Esophagus muscularis mucosa (tissue), 4 donors: ENCODE measurements around the gene SPEM2. TPM values are rescaled to one million over a fixed set of nuclear protein-coding genes. Genes with fewer than 3 reads are reported as not detected.

Experiments
- DNase-seq: peaks from one replicate; pipeline ENCODE4 v3.0.0-alpha.2; 2017; ENCODE audit errors: extremely low spot score
- H3K27ac ChIP-seq, 4 donors: fragments of 200-600 bp; sonication (generic); replicated peaks in 1 of 4; 1 replicate in 3 of 4; 2 replicates in 1 of 4; pipeline ENCODE4 v1.5.1; 2016 to 2019; ENCODE audit warnings: mild to moderate bottlenecking in 1 of 4
- H3K27me3 ChIP-seq, 4 donors: fragments of 200-600 bp; sonication (generic); one replicate each; pipeline versions ENCODE4 v1.5.1 to v1.6.0; 2016 to 2019
- H3K36me3 ChIP-seq, 4 donors: fragments of 200-600 bp; sonication (generic); one replicate each; pipeline ENCODE4 v1.5.1; 2016 to 2019
- H3K4me1 ChIP-seq, 4 donors: fragments of 200-600 bp; sonication (generic); one replicate each; pipeline ENCODE4 v1.5.1; 2016 to 2019
- H3K4me3 ChIP-seq, 4 donors: fragments of 200-600 bp; sonication (generic); 1 replicate in 2 of 4; 2 replicates in 2 of 4; pipeline ENCODE4 v1.5.1; 2016 to 2019; ENCODE audit warnings: mild to moderate bottlenecking in 4 of 4, moderate library complexity in 1 of 4
- H3K9me3 ChIP-seq, 4 donors: fragments of 200-600 bp; sonication (generic); 1 replicate in 3 of 4; 2 replicates in 1 of 4; pipeline ENCODE4 v1.5.1; 2016 to 2019
- EP300 ChIP-seq: sonication (generic); formaldehyde crosslinking; IDR thresholded peaks from one replicate; pipeline ENCODE4 v1.6.1; 2017; ENCODE audit warnings: antibody characterized with exemption
- POLR2A ChIP-seq: fragments of 450-650 bp; IDR thresholded peaks from one replicate; pipeline ENCODE4 v1.6.1; 2017; ENCODE audit warnings: antibody characterized with exemption, moderate library complexity, mild to moderate bottlenecking, low read depth
- POLR2AphosphoS5 ChIP-seq, 2 donors: sonication (generic); formaldehyde crosslinking; IDR thresholded peaks; one replicate each; pipeline ENCODE4 v1.6.1; 2017; ENCODE audit warnings: antibody characterized with exemption in 2 of 2
- WGBS: methylation state at CpG from one replicate; pipeline ENCODE4 v1.1.5; 2018; 5-methylcytosine and 5-hydroxymethylcytosine counted together
- intact Hi-C: fragments of 100-400 bp; cut with DNase I; formaldehyde crosslinking; loops from one replicate; pipeline ENCODE4 v1.15.1; 2023
- total RNA-seq, 4 donors: library from RNA; depleted of rRNA; stranded (reverse); fragments of >200 nt; gene quantifications; one replicate each; pipeline versions ENCODE4 v1.1.0 to v1.2.1, GENCODE V29; 2016
- TF ChIP-seq, protein P1 (sequence below), 3 experiments: fragments of 200-600 bp in 2 of 3; fragments of 450-650 bp in 1 of 3; sonication (generic) in 2 of 3; IDR thresholded peaks; one replicate each; pipeline ENCODE4 v1.5.1; 2017 to 2019; ENCODE audit warnings: antibody characterized with exemption in 3 of 3, mild to moderate bottlenecking in 2 of 3, moderate library complexity in 1 of 3

SPEM2 gene
- total RNA-seq, 4 donors from 2014 or later: not detected

DNA sequence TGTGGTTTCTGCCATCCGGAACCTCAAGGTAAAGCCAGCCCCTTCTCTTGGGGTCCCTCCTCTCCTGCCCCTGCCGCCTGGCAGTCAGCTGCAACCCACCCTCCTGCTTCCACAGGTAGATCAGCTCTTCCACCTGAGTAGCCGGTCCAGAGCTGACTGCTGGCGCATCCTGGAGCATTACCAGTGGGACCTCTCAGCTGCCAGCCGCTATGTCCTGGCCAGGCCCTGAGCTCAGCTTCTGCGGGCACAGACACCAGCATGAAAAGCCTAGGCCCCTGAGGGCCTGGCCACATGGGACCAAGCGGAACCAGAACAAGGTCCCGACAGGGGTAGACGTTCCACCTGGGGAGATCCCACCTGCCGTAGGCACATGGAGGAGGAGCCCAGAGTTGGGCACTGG, 36.6 kb upstream of the SPEM2 start:
- intact Hi-C loops: no loop called here
- Histone ChIP-seq H3K36me3 (peaks cover 16 to 69% (median 51%) of the 10 kb centered on the region in 4 donors), H3K27me3 (no peaks in the 10 kb centered on the region), H3K4me1 (peaks cover 15 to 27% (median 21%) of the 10 kb centered on the region in 4 donors), H3K9me3 (no peaks in the 10 kb centered on the region), H3K27ac (no peak overlapping the region), H3K4me3 (no peak overlapping the region)
- DNase-seq: no peak
- no peak for TF ChIP-seq POLR2A
- TF ChIP-seq POLR2AphosphoS5 (IDR thresholded peaks at IDR 0.05): no peak
- no peak for TF ChIP-seq EP300
- TF ChIP-seq, protein P1, sequence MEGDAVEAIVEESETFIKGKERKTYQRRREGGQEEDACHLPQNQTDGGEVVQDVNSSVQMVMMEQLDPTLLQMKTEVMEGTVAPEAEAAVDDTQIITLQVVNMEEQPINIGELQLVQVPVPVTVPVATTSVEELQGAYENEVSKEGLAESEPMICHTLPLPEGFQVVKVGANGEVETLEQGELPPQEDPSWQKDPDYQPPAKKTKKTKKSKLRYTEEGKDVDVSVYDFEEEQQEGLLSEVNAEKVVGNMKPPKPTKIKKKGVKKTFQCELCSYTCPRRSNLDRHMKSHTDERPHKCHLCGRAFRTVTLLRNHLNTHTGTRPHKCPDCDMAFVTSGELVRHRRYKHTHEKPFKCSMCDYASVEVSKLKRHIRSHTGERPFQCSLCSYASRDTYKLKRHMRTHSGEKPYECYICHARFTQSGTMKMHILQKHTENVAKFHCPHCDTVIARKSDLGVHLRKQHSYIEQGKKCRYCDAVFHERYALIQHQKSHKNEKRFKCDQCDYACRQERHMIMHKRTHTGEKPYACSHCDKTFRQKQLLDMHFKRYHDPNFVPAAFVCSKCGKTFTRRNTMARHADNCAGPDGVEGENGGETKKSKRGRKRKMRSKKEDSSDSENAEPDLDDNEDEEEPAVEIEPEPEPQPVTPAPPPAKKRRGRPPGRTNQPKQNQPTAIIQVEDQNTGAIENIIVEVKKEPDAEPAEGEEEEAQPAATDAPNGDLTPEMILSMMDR (IDR thresholded peaks at IDR 0.05): no peak
- WGBS: 94% methylated on average over 10 of the region's 10 CpGs

DNA sequence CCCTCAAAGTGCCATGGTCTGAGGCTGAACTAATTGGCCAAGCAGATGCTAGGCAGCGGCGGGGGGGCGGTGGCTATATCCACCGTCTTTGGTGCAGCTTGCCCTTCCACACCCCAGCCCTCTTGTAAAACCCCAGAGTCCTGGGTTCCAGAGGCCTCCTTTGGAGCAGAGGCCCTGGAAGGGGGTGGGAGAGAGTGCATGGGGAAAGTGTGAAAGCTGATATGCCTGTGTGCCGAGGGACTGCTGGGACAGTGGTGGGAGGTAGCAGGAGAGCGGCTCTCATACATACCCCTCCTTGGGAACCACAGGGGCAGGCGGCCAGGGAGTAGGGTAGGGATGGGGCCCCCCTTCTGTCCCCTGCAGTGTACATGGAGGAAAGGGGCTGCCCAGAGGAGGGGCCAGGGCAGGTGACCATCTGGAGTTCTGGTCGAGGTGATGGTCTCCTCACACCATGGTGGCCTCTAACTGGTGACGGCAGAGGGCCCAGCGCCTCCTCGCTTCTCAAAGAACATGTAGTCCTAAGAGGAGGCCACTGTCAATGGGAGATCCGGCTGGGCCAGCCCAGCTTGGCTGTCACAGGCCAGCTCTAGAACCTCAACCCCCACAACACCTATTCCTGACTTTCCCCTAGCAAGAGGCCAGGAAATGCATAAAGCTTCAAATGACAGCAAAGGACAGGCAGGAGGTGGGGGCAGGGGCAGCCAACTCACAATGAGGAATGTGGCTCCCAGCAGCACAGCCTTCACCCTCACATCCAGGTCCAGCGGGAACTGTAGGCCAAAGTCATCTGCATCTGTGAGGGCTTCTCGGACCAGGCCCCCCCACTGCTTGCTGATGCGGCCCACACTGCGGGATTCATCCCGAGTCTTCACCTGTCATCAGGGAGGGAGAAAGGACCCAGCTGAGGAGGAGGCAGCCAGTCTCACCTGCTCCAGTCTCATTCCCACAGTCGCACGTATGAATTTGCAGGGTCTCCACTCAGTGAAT, 35.2 kb upstream of the SPEM2 start:
- H3K27me3 ChIP-seq: no peaks in the 10 kb centered on the region
- peaks cover 16 to 69% (median 51%) of the 10 kb centered on the region in 4 donors for H3K36me3 ChIP-seq
- intact Hi-C loops: no loop called here
- no peak overlapping the region for H3K27ac ChIP-seq
- no peak for DNase-seq
- H3K9me3 ChIP-seq: no peaks in the 10 kb centered on the region
- no peak overlapping the region for H3K4me3 ChIP-seq
- TF ChIP-seq, protein P1 (IDR thresholded peaks at IDR 0.05): no peak
- H3K4me1 ChIP-seq: peaks cover 14 to 29% (median 21%) of the 10 kb centered on the region in 4 donors
- WGBS: 89% methylated on average over 19 of the region's 19 CpGs

DNA sequence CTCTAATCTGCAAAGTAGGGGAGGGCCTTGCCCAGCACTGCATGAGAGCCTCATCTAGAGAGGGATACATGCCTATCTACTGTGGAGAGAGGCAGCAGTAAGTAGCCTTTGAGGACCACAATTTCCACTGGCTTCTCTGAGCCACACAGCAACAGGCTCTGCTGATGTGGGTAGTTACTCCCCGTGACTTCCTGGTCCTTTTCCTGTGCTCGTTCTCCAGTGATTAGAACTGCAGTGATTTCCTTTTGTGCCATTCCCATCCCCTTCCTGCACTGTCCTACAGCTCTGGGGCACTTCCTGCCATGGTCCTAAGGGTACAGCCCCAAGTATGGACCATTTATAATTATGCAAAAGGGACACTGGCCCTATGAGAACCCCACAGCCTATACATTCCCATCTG, 34.1 kb upstream of the SPEM2 start:
- H3K4me1 ChIP-seq: peaks cover 14 to 36% (median 26%) of the 10 kb centered on the region in 4 donors
- TF ChIP-seq POLR2AphosphoS5 (IDR thresholded peaks at IDR 0.05): no peak
- TF ChIP-seq EP300: no peak
- TF ChIP-seq, protein P1 (IDR thresholded peaks at IDR 0.05): no peak
- TF ChIP-seq POLR2A: no peak
- intact Hi-C loops: no loop called here
- H3K27me3 ChIP-seq: no peaks in the 10 kb centered on the region
- H3K27ac ChIP-seq: no peak overlapping the region
- WGBS: 60% methylated on average over 1 of the region's 2 CpGs
- no peak overlapping the region for H3K4me3 ChIP-seq
- no peaks in the 10 kb centered on the region for H3K9me3 ChIP-seq
- no peak for DNase-seq
- peaks cover 16 to 65% (median 50%) of the 10 kb centered on the region in 4 donors for H3K36me3 ChIP-seq

DNA sequence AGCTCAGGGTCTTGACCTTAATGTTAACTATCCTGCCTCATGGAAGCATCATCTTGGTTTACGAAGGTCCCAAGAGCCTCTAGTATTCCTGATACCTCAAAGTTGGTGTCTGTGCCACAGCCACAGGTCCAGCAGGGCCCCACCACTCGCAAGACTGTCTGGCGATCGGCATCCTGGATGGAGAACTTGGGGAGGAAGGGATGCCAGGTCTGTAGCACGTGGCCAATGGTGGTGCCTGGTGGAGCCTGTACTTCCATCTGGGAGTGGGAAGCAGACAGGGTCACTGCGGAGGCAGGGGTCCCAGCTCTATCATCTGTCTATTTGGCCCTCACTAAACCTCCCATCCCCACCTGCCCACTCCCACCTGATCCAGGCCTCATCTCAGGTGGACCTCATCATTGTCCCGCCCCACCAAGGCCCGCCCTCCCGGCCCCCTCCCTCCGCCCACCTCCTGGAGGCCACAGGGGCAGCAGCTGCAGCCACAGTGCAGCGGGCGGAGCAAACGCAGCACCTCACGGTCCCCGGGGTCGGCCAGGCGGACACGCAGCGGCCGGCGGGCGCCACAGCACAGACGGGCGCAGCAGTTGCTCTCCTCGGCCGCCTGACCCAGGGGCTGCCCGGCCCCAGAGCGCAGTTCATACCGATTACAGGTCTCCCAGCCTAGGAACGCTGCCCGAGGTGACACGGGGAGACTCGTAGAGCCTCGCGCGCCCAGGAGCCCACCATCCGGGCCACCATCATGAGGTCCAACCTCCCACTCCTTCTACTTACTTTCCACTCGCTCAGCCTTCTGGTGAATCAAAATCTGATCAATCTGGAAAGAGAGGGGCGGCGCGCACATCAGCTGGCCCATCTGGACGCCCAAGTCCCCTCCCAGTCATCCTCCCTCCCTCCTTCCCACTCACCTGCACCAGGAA, 32.5 kb upstream of the SPEM2 start:
- Histone ChIP-seq H3K36me3 (peaks cover 16 to 50% (median 40%) of the 10 kb centered on the region in 4 donors), H3K27ac (peak overlapping the region; percentile 89 to 98 (median 94)), H3K4me1 (peaks cover 14 to 36% (median 26%) of the 10 kb centered on the region in 4 donors), H3K4me3 (peak overlapping the region; percentile 75 to 90 (median 82)), H3K27me3 (no peaks in the 10 kb centered on the region), H3K9me3 (no peaks in the 10 kb centered on the region)
- WGBS: 77% methylated on average over 34 of the region's 42 CpGs
- intact Hi-C loops: no loop called here
- TF ChIP-seq POLR2AphosphoS5 (IDR thresholded peaks at IDR 0.05): no peak
- TF ChIP-seq EP300: no peak
- TF ChIP-seq, protein P1 (IDR thresholded peaks at IDR 0.05): no peak
- TF ChIP-seq POLR2A: no peak
- no peak for DNase-seq
